IPS DF 6.9 (cell line): ENCODE results near the gene DHX57.

ENCODE experiments used
- DNase-seq: peaks from one replicate; pipeline ENCODE4 v3.0.0-alpha.2; 2013; ENCODE audit warnings: low read depth, low spot score
- H3K27ac ChIP-seq: one replicate; pipeline ENCODE4 v1.5.1; 2013; ENCODE audit warnings: low read length, control low read depth
- H3K27me3 ChIP-seq: 2 replicates; pipeline ENCODE4 v1.6.1; 2013; ENCODE audit warnings: mild to moderate bottlenecking, low read length; ENCODE audit not compliant: control insufficient read depth, insufficient read depth
- H3K36me3 ChIP-seq: 2 replicates; pipeline ENCODE4 v1.6.1; 2013; ENCODE audit warnings: low read length; ENCODE audit not compliant: control insufficient read depth, insufficient read depth
- H3K4me1 ChIP-seq: 2 replicates; pipeline ENCODE4 v1.6.1; 2013; ENCODE audit warnings: low read length; ENCODE audit not compliant: control insufficient read depth, insufficient read depth
- H3K4me3 ChIP-seq: 2 replicates; pipeline ENCODE4 v1.5.1; 2013; ENCODE audit warnings: mild to moderate bottlenecking, low read length
- H3K9me3 ChIP-seq: 2 replicates; pipeline ENCODE4 v1.6.1; 2013; ENCODE audit warnings: low read length, inconsistent platforms; ENCODE audit not compliant: control insufficient read depth, insufficient read depth
- WGBS: extraction: QIAGEN DNeasy Blood & Tissue Kit; methylation state at CpG from one replicate; pipeline ENCODE4 v1.1.7; 2013; ENCODE audit warnings: mixed read lengths, missing lambda C conversion rate; ENCODE audit not compliant: insufficient read length, insufficient coverage; 5-methylcytosine and 5-hydroxymethylcytosine counted together

DHX57 gene

GRCh38 chr2:38871432-38871831 lies 4.3 kb downstream of the DHX57 start:
- no peaks in the 10 kb centered on the region for H3K36me3 ChIP-seq
- H3K9me3 ChIP-seq, result no peaks in the 10 kb centered on the region
- no peak overlapping the region for H3K27ac ChIP-seq
- H3K4me1 ChIP-seq, result no peaks in the 10 kb centered on the region; the same call in 1 of the 2 replicates
- H3K27me3 ChIP-seq, result no peaks in the 10 kb centered on the region
- DNase-seq, result no peak
- no CpG with 5 or more reads among the region's 3 CpGs for WGBS
- no peak overlapping the region for H3K4me3 ChIP-seq

GRCh38 chr2:38866773-38867443 lies 8.8 kb downstream of the DHX57 start:
- no peak for DNase-seq
- Histone ChIP-seq H3K36me3 (peaks cover 2% of the 10 kb centered on the region; the same call in 1 of the 2 replicates), H3K27me3 (no peaks in the 10 kb centered on the region), H3K27ac (no peak overlapping the region), H3K4me1 (no peaks in the 10 kb centered on the region), H3K9me3 (no peaks in the 10 kb centered on the region), H3K4me3 (no peak overlapping the region)
- 100% methylated on average over 1 of the region's 3 CpGs for WGBS

- DNase-seq, result no peak
- WGBS, result no CpG with 5 or more reads among the region's 2 CpGs
- Histone ChIP-seq H3K36me3 (peaks cover 4% of the 10 kb centered on the region; the same call in 1 of the 2 replicates), H3K4me3 (no peak overlapping the region), H3K4me1 (no peaks in the 10 kb centered on the region), H3K27me3 (no peaks in the 10 kb centered on the region), H3K9me3 (no peaks in the 10 kb centered on the region), H3K27ac (no peak overlapping the region)
These were observed 12.6 kb downstream of the DHX57 start for GRCh38 chr2:38863061-38863695.

- Histone ChIP-seq H3K4me1 (no peaks in the 10 kb centered on the region), H3K27me3 (no peaks in the 10 kb centered on the region), H3K4me3 (no peak overlapping the region), H3K36me3 (peaks cover 4% of the 10 kb centered on the region; the same call in 1 of the 2 replicates), H3K27ac (no peak overlapping the region), H3K9me3 (no peaks in the 10 kb centered on the region)
- no peak for DNase-seq
These were observed 13.3 kb downstream of the DHX57 start for GRCh38 chr2:38862476-38862875.

- no peaks in the 10 kb centered on the region for H3K4me1 ChIP-seq
- no CpG with 5 or more reads among the region's 1 CpG for WGBS
- H3K9me3 ChIP-seq, result no peaks in the 10 kb centered on the region
- H3K36me3 ChIP-seq, result peaks cover 5% of the 10 kb centered on the region; the same call in 1 of the 2 replicates
- DNase-seq, result no peak
- no peak overlapping the region for H3K4me3 ChIP-seq
- no peaks in the 10 kb centered on the region for H3K27me3 ChIP-seq
- H3K27ac ChIP-seq, result no peak overlapping the region
These were observed 19.6 kb downstream of the DHX57 start for GRCh38 chr2:38856165-38856564.

GRCh38 chr2:38850045-38850444 lies 25.7 kb downstream of the DHX57 start:
- Histone ChIP-seq H3K36me3 (peaks cover 4% of the 10 kb centered on the region; the same call in 1 of the 2 replicates), H3K27me3 (no peaks in the 10 kb centered on the region), H3K4me1 (no peaks in the 10 kb centered on the region), H3K4me3 (no peak overlapping the region), H3K9me3 (no peaks in the 10 kb centered on the region), H3K27ac (no peak overlapping the region)
- WGBS, result no CpG with 5 or more reads among the region's 3 CpGs
- DNase-seq, result no peak

GRCh38 chr2:38836791-38837190 lies 38.9 kb downstream of the DHX57 start:
- Histone ChIP-seq H3K4me1 (no peaks in the 10 kb centered on the region), H3K36me3 (no peaks in the 10 kb centered on the region), H3K4me3 (no peak overlapping the region), H3K9me3 (no peaks in the 10 kb centered on the region), H3K27me3 (no peaks in the 10 kb centered on the region), H3K27ac (no peak overlapping the region)
- no peak for DNase-seq
- no CpG with 5 or more reads among the region's 2 CpGs for WGBS

GRCh38 chr2:38835990-38836389 lies 39.7 kb downstream of the DHX57 start:
- no CpG with 5 or more reads among the region's 3 CpGs for WGBS
- no peaks in the 10 kb centered on the region for H3K27me3 ChIP-seq

GRCh38 chr2:38835015-38835601 lies 40.6 kb downstream of the DHX57 start:
- DNase-seq, result no peak
- Histone ChIP-seq H3K27ac (no peak overlapping the region), H3K27me3 (no peaks in the 10 kb centered on the region), H3K4me1 (no peaks in the 10 kb centered on the region), H3K9me3 (no peaks in the 10 kb centered on the region), H3K4me3 (no peak overlapping the region), H3K36me3 (no peaks in the 10 kb centered on the region)
- no CpG with 5 or more reads among the region's 1 CpG for WGBS

More at GRCh38 chr2:38835990-38836389, 39.7 kb downstream of the DHX57 start:
- Histone ChIP-seq H3K27ac (no peak overlapping the region), H3K4me1 (no peaks in the 10 kb centered on the region), H3K4me3 (no peak overlapping the region), H3K9me3 (no peaks in the 10 kb centered on the region), H3K36me3 (no peaks in the 10 kb centered on the region)
- no peak for DNase-seq

- H3K27ac ChIP-seq, result no peak overlapping the region
- no peak overlapping the region for H3K4me3 ChIP-seq
- H3K4me1 ChIP-seq, result no peaks in the 10 kb centered on the region
- DNase-seq, result no peak
- H3K27me3 ChIP-seq, result no peaks in the 10 kb centered on the region
- WGBS, result no CpG with 5 or more reads among the region's 6 CpGs
- no peaks in the 10 kb centered on the region for H3K36me3 ChIP-seq
- no peaks in the 10 kb centered on the region for H3K9me3 ChIP-seq
These were observed 45.1 kb downstream of the DHX57 start for GRCh38 chr2:38830526-38831159.
